ENCODE data around the gene DLG2.
A peak's percentile ranks its signal among the peaks of the same experiment; 100 is the strongest.
"Not testable (repeated sequence)": the region's sequence is repeated elsewhere in the genome, so short reads cannot be mapped to it uniquely, and the experiment has no call there.

Gene DLG2

DNA sequence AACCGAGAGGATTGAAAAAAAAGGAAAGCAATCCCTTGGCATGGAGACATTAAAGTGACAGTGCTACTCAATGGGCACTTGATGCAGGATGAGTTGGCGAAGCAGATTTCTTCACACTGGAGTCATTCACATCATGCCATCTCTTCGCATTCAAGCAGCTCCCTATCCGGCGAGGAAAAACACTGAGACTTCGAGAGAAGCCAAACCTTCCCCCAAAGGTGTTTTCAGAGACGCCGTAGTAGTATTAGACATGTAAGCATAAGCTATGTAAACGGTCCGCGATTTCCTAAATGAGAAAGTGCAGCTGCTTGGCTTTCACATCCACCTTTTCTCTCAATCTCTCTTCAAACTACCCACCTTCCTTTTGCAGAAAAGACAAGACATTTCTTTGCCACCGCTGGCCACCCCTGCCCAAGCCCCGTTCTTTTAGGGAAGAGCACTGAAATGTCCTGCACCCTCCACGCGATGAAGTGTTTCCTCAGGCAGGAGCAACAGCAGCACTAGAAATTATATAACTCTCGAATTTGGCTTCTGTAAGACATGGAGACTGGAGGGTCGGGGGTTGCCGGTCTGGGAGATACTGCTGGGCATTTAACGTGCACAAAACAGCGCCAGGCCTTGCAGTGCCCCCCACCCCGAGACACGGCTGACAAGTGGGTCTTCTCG, at the start of gene DLG2:
Gene DLG2, minus strand, starts transcription at position 13 of the 666 bp plus-strand sequence.
- DNase-seq: no peak

DNA sequence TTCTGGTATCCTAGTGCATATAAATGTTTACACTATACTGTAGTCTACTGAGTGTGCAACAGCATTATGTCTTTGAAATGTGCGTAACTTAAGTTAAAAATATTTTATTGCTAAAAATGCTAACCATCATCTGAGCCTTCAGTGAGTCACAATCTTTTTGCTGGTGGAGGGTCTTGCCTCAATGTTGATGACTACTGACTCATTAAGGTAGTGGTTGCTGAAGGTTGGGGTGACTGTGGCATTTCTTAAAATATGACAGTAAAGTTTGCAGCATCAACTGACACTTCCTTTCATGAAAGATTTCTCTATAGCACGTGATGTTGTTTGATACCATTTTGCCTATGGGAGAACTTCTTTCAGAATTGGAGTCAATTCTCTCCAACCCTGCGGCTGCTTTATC, 46.2 kb upstream of the DLG2 start:
- DNase-seq: no peak

DNA sequence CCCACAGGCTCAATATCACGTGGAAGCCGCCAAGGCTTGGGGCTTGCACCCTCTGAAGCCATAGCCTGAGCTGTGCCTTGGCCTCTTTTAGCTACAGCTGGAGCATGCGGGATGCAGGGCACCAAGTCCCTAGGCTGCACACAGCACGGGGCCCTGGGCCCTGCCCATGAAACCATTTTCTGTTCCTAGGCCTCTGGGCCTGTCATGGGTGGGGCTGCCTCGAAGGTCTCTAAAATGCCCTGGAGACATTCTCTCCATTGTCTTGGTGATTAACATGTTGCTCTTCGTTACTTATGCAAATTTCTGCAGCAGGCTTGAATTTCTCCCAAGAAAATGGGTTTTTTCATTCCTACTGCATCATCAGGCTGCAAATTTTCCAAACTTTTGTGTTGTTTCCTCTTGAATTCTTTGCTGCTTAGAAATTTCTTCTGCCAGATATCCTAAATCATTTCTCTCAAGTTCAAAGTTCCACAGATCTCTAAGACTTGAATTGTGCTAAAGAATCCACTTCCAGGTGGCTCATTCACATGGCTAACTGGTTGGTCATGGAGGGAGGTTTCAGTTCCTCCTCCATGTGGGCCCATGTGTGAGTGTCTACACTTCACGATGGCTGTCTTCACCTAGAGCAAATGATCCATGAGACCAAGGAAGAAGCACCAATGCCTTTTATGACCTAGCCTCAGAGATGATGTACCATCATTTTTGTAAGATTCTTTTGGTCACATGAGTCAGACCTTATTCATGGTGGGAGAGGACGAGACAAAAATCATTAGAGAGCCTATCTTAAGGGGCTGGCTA, 45.2 kb upstream of the DLG2 start:
- DNase-seq: peak; percentile 23

DNA sequence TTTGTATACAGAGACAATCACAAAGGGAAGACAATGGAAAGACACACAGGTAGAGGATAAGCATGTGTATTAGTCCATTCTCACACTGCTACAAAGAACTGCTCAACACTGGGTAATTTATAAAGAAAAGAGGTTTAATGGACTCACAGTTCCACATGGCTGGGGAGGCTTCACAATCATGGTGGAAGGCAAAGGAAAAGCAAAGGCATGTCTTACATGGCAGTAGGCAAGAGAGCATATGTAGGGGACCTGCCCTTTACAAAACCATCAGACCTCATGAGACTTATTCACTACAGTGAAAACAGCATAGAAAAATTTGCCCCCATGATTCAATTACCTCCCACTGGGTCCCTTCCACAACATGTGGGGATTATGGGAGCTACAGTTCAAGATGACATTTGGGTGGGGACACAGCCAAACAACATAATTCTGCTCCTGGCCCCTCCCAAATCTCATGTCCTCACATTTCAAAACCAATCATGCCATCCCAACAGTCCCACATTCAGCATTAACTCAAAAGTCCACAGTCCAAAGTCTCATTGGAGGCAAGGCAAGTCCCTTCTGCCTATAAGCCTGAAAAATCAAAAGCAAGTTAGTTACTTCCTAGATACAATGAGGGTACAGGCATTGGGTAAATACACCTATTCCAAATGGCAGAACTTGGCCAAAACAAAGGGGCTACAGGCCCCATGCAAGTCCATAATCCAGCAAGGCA, 44.0 kb upstream of the DLG2 start:
- not testable (repeated sequence) for DNase-seq

DNA sequence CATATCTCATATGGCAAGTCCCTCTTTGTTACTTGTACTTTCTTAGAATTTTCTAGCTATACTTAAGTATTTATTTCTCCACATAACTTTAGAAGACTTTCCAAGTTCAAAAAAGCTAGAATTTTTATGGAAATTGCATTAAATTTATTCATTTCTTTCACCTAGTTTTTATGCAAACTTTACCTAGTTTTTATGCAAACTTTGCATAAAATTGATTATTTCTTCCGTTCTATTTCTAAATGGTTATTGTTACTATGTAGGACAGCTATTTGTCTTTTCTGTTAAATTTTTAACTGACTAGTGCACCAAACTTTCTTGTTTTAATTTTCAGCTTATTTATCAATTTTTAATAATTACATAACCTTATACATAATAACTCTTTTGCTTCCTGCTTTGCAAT, 41.0 kb upstream of the DLG2 start:
- DNase-seq: no peak

DNA sequence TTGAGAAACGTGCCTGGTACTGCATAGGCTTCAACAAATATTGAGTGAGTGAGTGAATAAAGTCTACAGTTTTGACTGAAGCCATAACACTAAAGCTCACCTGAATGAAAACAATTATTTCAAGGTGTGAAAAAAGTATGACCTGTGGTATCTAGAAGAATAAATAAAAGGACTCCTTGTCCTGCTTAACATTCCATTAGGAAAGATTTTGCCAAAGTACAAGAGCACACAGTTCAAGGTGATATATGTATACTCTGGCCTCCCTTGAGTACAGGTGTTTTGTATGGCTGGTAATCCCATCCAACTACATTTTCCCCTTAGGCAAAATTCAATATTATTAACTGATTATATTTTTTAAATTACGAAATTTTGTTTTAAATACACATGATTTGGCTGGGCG, 39.5 kb upstream of the DLG2 start:
- no peak for DNase-seq

DNA sequence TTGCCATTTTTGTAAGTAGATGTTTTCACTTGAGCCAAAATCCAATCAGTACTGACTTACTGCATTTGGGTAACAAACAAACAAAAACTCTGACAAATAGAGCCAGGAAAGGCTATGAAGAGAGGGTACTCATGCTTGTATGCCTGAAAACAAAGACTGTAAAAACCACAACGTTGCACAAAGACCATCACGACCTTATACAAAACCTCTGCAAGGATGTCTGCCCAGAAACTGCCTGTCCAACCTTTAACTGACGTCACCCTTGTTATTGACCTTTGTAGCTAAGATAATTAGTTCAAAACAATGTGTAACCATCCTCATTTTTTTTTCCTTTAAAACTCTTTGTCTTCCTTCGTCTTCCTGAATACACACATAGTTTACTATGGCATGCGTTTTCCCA, 38.6 kb upstream of the DLG2 start:
- no peak for DNase-seq

DNA sequence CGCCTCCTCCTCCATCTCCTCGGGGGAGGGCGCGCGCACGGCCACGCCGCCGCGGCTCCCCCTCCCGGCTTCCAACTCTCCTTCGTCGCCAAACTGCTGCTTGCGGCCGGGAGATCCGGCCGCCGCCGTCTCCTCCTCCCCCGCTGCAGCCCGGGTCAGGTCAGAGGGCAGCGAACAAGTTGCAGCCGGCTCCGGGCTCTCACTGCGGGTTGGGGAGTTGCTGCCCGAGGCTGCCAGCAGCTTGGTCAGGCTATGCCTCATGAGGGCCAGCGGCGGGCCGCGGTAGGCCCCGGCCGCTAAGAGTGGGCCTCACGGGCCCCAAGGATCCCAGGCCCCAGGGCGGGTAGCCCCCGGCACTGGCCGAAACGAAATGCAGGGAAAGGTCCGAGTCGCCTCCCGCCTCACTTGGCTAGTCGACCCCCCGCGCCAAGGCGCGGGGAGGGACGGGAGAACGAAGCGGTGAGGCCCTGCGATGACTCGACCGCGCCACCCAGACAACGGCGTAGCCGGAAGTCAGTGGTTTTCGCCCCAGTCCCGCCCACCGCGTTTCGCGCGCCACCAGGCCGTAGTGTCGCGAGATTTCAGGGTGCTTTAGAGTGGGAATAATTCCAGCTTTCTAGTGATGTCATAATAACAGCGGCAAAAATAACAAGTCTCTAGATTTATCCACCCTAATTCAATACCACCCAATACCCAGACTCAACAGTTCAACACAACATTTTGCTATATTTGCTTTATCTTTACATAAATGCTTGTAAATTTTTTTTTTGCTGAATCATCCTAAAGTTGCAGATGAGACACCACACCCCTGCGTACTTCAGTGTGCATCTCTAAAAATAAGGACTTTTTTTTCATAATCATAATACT, 37.7 kb upstream of the DLG2 start, which contains the start of gene CREBZF:
Gene CREBZF, minus strand, starts transcription at position 515 of the 867 bp plus-strand sequence. Its CDS starts 254 bp downstream, at position 261.
- DNase-seq: peak; percentile 90

DNA sequence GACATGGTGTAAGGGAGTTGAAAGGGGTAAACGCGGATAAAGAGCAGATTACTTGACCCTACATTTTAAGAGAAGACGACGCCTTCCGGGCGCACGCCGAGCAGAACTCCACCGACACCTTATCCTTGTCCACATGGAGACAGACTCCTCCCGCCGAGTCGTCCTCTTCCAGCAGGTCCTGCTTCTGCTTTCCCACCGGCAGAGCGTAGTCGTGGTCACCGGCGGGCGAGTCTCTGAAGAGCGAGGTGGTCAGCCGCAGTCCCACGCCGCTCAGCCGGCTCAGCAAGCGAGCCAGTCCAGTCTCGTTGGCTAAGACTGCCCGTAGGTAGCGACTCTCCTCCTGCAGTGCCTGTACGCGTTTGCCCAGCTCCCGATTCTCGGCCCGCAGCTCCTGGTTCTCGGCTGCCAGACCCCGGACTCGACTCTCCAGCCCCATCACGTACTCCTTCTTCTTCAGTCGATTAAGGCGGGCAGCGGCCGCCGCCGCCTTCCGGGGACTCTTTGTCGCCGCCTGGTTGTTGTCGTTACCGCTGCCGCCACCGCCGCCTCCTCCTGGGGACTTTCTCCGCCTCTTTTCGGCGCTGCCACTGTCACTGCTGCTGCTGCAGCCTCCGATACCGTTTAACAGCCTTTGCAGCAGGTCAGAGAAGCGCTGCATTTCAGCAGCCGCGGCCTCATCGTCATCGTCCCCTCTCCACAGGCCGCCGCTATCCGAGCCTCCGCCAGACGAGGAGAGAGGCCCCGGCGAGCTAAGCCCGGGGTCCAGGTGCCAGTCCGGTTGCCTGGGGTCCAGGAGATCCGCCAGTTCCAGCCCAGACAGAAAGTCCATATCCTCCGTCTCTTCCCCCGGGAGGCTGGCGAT, 36.8 kb upstream of the DLG2 start:
- peak; percentile 70 for DNase-seq

DNA sequence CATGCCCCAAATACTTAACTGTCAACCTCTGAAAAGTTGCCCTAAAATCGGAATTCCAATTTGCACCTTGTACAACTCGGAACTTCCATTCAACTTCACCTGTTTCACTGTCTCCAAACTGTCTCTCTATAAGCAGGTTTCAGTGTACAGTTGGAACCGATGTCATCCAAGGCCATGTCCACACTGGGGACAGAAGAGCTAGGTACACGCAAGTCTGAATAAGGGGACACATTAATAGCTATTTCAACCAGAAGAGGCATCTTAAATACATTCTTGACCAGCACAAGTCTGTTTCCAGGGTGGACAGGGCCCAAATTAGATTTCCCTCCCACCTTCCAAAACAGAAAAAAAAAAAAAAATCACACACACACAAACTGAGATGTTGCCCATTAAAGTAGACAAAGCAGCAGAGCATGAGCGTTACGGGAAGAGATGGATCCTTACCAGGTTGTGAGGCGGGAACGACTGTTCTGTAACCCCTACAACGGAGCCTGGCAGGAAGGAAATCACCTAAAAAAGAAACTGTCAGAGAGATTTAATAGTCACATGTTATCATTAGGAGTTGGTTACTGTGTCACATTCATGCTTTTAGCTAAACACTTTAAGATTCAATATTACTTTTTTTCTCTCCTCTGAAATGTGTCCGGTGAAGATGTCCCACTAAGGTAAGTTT, 36.1 kb upstream of the DLG2 start:
- no peak for DNase-seq

DNA sequence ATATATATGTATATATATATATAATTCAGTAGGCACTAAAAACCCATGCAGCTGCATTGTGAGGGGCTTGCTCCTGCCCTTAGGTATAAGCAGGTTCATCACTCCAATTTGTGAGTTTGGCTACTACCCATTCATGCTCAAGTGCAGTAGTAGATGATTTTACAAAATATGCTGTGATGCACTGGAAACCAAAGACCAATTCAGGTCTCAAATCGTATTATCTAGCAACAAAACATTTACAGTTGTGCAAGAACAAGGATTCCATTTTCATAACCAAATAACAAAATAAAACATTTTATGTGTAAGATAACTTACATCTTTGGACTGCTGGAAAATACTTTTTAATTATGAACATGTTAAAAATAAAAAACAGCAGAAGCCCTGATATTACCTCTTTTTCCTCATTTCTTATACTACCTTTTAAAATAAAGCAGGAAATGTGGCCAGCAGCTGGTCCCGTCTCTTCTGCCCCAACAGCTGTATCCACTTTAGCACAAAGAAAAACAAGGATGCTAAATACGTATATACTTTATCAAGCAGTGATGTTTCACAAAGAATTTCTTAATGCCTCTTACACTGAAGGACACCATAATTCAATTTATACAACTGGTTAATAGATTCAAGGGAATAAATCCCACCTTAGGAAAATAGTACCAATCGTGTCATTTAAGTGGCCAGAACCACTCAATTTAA, 35.0 kb upstream of the DLG2 start:
- DNase-seq: no peak

DNA sequence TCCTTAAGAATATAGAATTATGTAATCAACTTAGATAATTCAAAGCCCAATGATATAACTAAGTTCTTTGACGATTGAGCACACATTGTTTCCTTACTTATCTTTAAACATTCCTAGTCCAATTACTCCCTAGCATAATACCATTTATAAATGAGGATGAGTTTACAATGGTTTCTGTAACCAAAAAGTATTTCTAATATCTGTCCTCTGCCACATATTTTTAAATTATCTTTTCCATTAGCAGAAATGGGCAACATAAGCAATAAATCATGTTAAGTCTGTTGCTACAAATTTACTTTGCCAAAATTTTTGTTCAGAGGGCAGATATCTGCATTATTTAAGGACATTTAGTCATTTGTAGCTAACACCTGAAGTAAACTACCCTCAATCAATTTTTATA, 31.0 kb upstream of the DLG2 start:
- DNase-seq: no peak

DNA sequence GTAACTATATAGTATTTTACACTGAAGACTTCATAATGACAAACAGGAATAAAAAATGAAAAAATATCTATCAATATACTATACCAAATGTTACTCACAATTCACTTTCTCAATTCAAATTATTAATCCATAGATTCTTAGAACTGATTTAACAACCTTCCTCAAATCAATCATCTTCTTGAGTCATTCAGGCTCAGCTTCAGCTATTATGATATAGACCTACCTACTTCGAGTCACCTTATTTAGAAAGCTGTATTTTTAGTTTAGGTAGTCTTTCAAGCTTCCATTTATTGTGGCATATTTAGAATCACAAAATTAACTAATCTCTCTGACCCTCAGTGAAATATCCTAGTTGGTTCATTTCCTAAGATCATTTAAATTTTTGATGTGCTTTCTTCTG, 29.6 kb upstream of the DLG2 start:
- no peak for DNase-seq

DNA sequence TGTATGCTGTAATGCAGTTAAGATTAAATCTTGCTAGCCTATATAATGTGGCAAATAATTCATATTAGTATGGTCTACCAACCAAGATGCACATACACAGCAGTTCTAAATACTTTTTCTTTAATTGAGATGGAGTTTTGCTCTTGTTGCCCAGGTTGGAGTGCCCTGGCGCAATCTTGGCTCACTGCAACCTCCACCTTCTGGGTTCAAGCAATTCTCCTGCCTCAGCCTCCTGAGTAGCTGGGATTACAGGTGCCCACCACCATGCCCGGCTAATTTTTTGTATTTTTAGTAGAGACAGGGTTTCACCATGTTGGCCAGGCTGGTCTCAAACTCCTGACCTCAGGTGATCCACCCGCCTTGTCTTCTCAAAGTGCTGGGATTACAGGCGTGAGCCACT, 27.2 kb upstream of the DLG2 start:
- not testable (repeated sequence) for DNase-seq

DNA sequence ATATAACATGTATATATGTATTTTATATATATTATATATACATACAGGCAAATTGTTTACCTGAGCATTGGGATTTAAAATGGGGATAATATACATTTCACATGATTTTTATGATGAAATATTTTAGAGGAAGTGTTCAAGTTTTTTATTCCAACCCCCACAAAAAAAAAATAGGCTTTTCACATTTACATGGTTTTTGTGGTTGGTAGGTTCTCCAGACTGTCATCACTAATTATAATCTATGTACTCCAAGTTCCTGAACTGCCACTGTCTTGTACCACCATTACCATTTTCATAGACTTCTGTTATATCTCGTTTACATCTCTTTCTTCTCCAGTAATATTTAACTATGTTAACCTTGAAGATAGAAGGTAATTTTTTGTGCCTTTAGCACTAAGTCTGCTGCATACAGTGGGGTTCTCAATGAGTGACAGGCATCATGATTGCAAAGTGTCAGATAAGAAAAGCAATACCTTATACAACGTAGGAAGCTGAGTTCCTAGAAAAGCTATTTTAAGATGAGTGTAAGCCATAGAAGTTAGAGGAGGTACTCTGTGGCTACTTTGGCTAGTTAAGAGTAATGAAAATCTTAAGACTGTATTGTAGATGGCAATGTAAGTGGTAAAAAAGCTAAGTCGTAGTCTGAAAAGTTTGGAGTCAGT, 25.8 kb upstream of the DLG2 start:
- DNase-seq: peak; percentile 71

DNA sequence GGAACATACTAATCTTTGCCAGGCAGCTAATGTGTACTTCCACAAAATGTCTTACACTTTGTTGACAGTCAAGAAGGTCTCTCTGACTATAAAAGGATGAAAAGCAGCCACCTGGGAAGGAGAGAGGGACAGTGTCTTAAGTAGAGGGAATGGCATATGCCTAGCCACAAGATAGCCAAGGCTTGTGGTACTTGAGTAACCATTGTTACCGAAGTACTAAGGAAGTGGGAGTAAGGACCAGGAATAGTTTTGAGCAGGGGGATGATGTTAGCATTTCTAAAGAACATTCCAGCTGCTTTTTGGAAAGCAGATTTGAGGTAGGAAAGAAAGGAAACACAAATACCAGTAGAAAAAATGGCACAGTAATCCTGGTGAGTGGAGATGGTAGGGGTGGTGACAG, 24.0 kb upstream of the DLG2 start:
- no peak for DNase-seq

DNA sequence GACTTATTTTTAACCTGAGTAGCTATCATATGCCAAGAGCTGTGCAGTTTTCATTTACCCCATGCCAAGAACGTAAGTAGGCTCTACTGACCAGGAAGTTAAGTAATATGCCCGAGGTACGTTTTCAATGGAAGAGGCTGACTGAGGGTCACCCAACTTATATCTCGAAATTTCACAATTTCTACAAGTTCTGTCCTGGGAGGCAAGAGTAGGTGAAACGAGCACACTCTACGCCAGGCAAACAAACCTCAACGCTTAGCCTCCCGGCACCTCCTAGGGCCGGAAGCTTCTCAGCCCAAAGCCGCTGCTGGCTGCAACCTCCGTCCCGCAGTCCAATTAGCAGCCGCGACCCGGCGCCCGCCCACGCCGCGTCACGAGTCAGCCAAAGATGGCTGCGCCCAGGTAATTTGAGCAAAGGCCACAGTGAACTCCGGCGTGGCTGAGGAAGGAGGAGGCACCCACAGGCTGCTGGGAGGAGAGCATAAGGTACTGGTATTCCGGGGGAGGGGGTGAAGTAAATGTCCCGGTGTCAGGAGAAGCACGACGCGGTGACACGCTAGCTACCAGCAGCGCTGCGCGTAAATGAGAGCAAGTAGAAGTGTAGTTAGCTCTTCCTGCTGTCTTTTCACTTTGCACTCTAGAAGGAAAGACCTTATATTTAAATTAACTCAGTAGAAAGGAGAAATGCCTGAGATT, 20.6 kb upstream of the DLG2 start, which contains the start of gene TMEM126A:
Gene TMEM126A, plus strand, starts transcription at position 364 of the 696 bp plus-strand sequence. CDS start 2,289 bp downstream, outside the sequence.
- peak; percentile 73 for DNase-seq

DNA sequence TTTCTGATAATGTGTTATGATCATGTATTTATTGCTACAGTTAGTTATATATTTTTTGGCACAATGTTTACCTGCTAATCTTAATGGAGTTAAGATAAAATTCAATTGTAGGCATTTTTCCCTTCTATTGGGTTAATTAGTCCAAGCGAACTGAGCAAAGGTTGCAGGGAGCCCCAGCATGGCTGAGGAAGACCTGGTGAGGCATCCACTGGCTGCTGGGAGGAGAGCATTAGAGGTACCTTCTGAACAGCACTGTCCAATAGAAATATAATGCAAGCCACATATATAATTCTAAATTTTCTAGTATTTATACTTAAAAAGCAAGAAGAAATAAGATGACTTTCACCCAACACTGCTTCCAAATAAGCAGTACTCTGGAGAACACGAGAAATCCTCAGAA, 19.9 kb upstream of the DLG2 start:
- DNase-seq: no peak

DNA sequence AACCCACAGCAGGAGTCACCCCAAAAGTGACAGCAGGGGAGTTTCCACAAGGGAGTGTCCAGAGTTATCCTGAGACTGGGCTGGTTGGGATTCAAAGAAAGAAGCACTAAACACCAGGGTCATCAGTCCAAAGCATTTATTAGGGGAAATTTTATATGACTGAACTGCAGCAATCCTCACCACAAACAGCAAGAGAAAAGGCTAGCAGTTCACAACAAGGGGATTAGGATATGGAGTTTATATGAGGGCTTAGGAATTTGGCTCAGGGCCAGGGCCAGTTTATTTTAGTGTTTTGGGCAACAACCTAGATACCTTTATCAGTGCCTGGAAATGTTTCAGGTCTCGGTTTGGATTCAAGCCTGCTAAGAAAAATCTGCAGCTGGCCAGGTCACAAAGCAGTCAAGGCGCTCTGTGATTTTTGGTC, 16.1 kb upstream of the DLG2 start:
- DNase-seq: no peak

Data from MV-4-11 (cell line).